ENCODE data around the gene PAFAH1B2. TPM values are rescaled to one million over a fixed set of nuclear protein-coding genes. Genes with fewer than 3 reads are reported as not detected.
"Not testable (repeated sequence)": the region's sequence is repeated elsewhere in the genome, so short reads cannot be mapped to it uniquely, and the experiment has no call there.

PAFAH1B2 gene
- total RNA-seq, 2 donors from 2014 or later = 114 to 115 TPM

- no peak overlapping the region for H3K4me3 ChIP-seq (ENCODE audit: low read length)
- H3K36me3 ChIP-seq (ENCODE audit: control insufficient read depth, insufficient read depth, low read length) = no peaks in the 10 kb centered on the region
- no peak overlapping the region for H3K9ac ChIP-seq (ENCODE audit: extremely low read depth, low read length, poor library complexity, severe bottlenecking)
- no peak for TF ChIP-seq CTCF (conservative IDR thresholded peaks at IDR 0.05)
- no peak overlapping the region for H3K27ac Mint-ChIP-seq
- peaks cover 9% of the 10 kb centered on the region for H3K27me3 Mint-ChIP-seq (ENCODE audit: insufficient read depth)
- no peak overlapping the region for H3K27ac ChIP-seq (ENCODE audit: low read depth, low read length)
- WGBS, 2 experiments (ENCODE audit: insufficient coverage in 1 of 2, insufficient read length in 1 of 2) = 91 to 96% methylated on average over 6 to 7 of the region's 7 CpGs
- no peaks in the 10 kb centered on the region for H3K36me3 Mint-ChIP-seq (ENCODE audit: low read depth)
- H3K27me3 ChIP-seq (ENCODE audit: control insufficient read depth, insufficient read depth, low read length, poor library complexity, severe bottlenecking) = peaks cover 4% of the 10 kb centered on the region
- no peak for DNase-seq
- H3K9me3 Mint-ChIP-seq = no peaks in the 10 kb centered on the region
- no peaks in the 10 kb centered on the region for H3K4me1 Mint-ChIP-seq
- no peaks in the 10 kb centered on the region for H3K9me3 ChIP-seq (ENCODE audit: control insufficient read depth, low read length)
- H3K4me1 ChIP-seq (ENCODE audit: control insufficient read depth, insufficient read depth, low read length) = no peaks in the 10 kb centered on the region
- no peak overlapping the region for H3K4me3 Mint-ChIP-seq
Observed at GRCh38 chr11:117126223-117126965, 17.7 kb upstream of the PAFAH1B2 start.

GRCh38 chr11:117127171-117127901 lies 16.8 kb upstream of the PAFAH1B2 start:
- TF ChIP-seq CTCF (conservative IDR thresholded peaks at IDR 0.05) = no peak
- Mint-ChIP-seq H3K27me3 (ENCODE audit: insufficient read depth) (peaks cover 9% of the 10 kb centered on the region), H3K36me3 (ENCODE audit: low read depth) (no peaks in the 10 kb centered on the region), H3K27ac (no peak overlapping the region), H3K9me3 (no peaks in the 10 kb centered on the region), H3K4me1 (no peaks in the 10 kb centered on the region), H3K4me3 (no peak overlapping the region)
- Histone ChIP-seq H3K9me3 (ENCODE audit: control insufficient read depth, low read length) (no peaks in the 10 kb centered on the region), H3K36me3 (ENCODE audit: control insufficient read depth, insufficient read depth, low read length) (no peaks in the 10 kb centered on the region), H3K27me3 (ENCODE audit: control insufficient read depth, insufficient read depth, low read length, poor library complexity, severe bottlenecking) (peaks cover 4% of the 10 kb centered on the region), H3K4me3 (ENCODE audit: low read length) (no peak overlapping the region), H3K4me1 (ENCODE audit: control insufficient read depth, insufficient read depth, low read length) (no peaks in the 10 kb centered on the region), H3K27ac (ENCODE audit: low read depth, low read length) (no peak overlapping the region), H3K9ac (ENCODE audit: extremely low read depth, low read length, poor library complexity, severe bottlenecking) (no peak overlapping the region)
- WGBS, 2 experiments (ENCODE audit: insufficient coverage in 1 of 2, insufficient read length in 1 of 2) = 89 to 93% methylated on average over 3 to 6 of the region's 6 CpGs
- DNase-seq = no peak

- Histone ChIP-seq H3K4me3 (ENCODE audit: low read length) (no peak overlapping the region), H3K9ac (ENCODE audit: extremely low read depth, low read length, poor library complexity, severe bottlenecking) (no peak overlapping the region), H3K27ac (ENCODE audit: low read depth, low read length) (no peak overlapping the region), H3K36me3 (ENCODE audit: control insufficient read depth, insufficient read depth, low read length) (no peaks in the 10 kb centered on the region), H3K9me3 (ENCODE audit: control insufficient read depth, low read length) (no peaks in the 10 kb centered on the region), H3K27me3 (ENCODE audit: control insufficient read depth, insufficient read depth, low read length, poor library complexity, severe bottlenecking) (peaks cover 4% of the 10 kb centered on the region), H3K4me1 (ENCODE audit: control insufficient read depth, insufficient read depth, low read length) (no peaks in the 10 kb centered on the region)
- H3K9me3 Mint-ChIP-seq = no peaks in the 10 kb centered on the region
- H3K4me1 Mint-ChIP-seq = no peaks in the 10 kb centered on the region
- H3K27me3 Mint-ChIP-seq (ENCODE audit: insufficient read depth) = peaks cover 9% of the 10 kb centered on the region
- 76 to 85% methylated on average over 3 to 4 of the region's 4 CpGs for WGBS, 2 experiments (ENCODE audit: insufficient coverage in 1 of 2, insufficient read length in 1 of 2)
- H3K4me3 Mint-ChIP-seq = no peak overlapping the region
- no peaks in the 10 kb centered on the region for H3K36me3 Mint-ChIP-seq (ENCODE audit: low read depth)
- DNase-seq = no peak
- no peak overlapping the region for H3K27ac Mint-ChIP-seq
- TF ChIP-seq CTCF (conservative IDR thresholded peaks at IDR 0.05) = no peak
Observed at GRCh38 chr11:117128289-117128688, 15.8 kb upstream of the PAFAH1B2 start.

- H3K9me3 ChIP-seq (ENCODE audit: control insufficient read depth, low read length); H3K27me3 ChIP-seq (ENCODE audit: control insufficient read depth, insufficient read depth, low read length, poor library complexity, severe bottlenecking); H3K36me3 Mint-ChIP-seq (ENCODE audit: low read depth); H3K36me3 ChIP-seq (ENCODE audit: control insufficient read depth, insufficient read depth, low read length); H3K27ac ChIP-seq (ENCODE audit: low read depth, low read length); H3K4me1 Mint-ChIP-seq; H3K9ac ChIP-seq (ENCODE audit: extremely low read depth, low read length, poor library complexity, severe bottlenecking); H3K27ac Mint-ChIP-seq; H3K4me3 ChIP-seq (ENCODE audit: low read length); H3K4me3 Mint-ChIP-seq; DNase-seq; H3K4me1 ChIP-seq (ENCODE audit: control insufficient read depth, insufficient read depth, low read length); H3K27me3 Mint-ChIP-seq (ENCODE audit: insufficient read depth); H3K9me3 Mint-ChIP-seq: not testable (repeated sequence)
- WGBS, 2 experiments (ENCODE audit: insufficient coverage in 1 of 2, insufficient read length in 1 of 2) = 93 to 96% methylated on average over 5 to 6 of the region's 7 CpGs
Observed at GRCh38 chr11:117130396-117130795, 13.7 kb upstream of the PAFAH1B2 start.

Data from endodermal cell (in vitro differentiated cells).